ENCODE data around the gene MFAP3L.

MFAP3L gene

GRCh38 chr4:170025523-170026252 lies 507 bp downstream of the MFAP3L start:
- DNase-seq (ENCODE audit: low read depth in 2 of 2), result peak in 1 of 2 donors; percentile 22
- peak overlapping the region; percentile 54 to 78 for H3K4me3 ChIP-seq (replicated peaks in 1 of 2; ENCODE audit: low read depth in 2 of 2, low read length in 2 of 2)
- TF ChIP-seq CTCF (IDR thresholded peaks at IDR 0.05; ENCODE audit: low read depth, low read length), result no peak

- DNase-seq (ENCODE audit: low read depth in 2 of 2), result no peak
- no peak for TF ChIP-seq CTCF (IDR thresholded peaks at IDR 0.05; ENCODE audit: low read depth, low read length)
- no peak overlapping the region for H3K4me3 ChIP-seq (replicated peaks in 1 of 2; ENCODE audit: low read depth in 2 of 2, low read length in 2 of 2)
Observed at GRCh38 chr4:170022211-170022610, 4.0 kb downstream of the MFAP3L start.

GRCh38 chr4:170017252-170017651 lies 8.9 kb downstream of the MFAP3L start:
- H3K4me3 ChIP-seq (replicated peaks in 1 of 2; ENCODE audit: low read depth in 2 of 2, low read length in 2 of 2), result no peak overlapping the region
- DNase-seq (ENCODE audit: low read depth in 2 of 2), result no peak
- no peak for TF ChIP-seq CTCF (IDR thresholded peaks at IDR 0.05; ENCODE audit: low read depth, low read length)

- no peak for TF ChIP-seq CTCF (IDR thresholded peaks at IDR 0.05; ENCODE audit: low read depth, low read length)
- no peak for DNase-seq (ENCODE audit: low read depth in 2 of 2)
- H3K4me3 ChIP-seq (replicated peaks in 1 of 2; ENCODE audit: low read depth in 2 of 2, low read length in 2 of 2), result no peak overlapping the region
Observed at GRCh38 chr4:170015285-170015684, 10.9 kb downstream of the MFAP3L start.

GRCh38 chr4:170014359-170015011 lies 11.7 kb downstream of the MFAP3L start:
- DNase-seq (ENCODE audit: low read depth in 2 of 2), result peak in 1 of 2 donors; percentile 17
- TF ChIP-seq CTCF (IDR thresholded peaks at IDR 0.05; ENCODE audit: low read depth, low read length), result no peak
- H3K4me3 ChIP-seq (replicated peaks in 1 of 2; ENCODE audit: low read depth in 2 of 2, low read length in 2 of 2), result no peak overlapping the region

- no peak overlapping the region for H3K4me3 ChIP-seq (replicated peaks in 1 of 2; ENCODE audit: low read depth in 2 of 2, low read length in 2 of 2)
- TF ChIP-seq CTCF (IDR thresholded peaks at IDR 0.05; ENCODE audit: low read depth, low read length), result no peak
- no peak for DNase-seq (ENCODE audit: low read depth in 2 of 2)
Observed at GRCh38 chr4:170012629-170012958, 13.6 kb downstream of the MFAP3L start.
